Neural progenitor cell (in vitro differentiated cells): Measurements from ENCODE around the gene IFI6. TPM values are rescaled to one million over a fixed set of nuclear protein-coding genes. Genes with fewer than 3 reads are reported as not detected.

ENCODE experiments used
- DNase-seq: peaks from one replicate; pipeline ENCODE4 v3.0.0-alpha.2; 2016; ENCODE audit warnings: low spot score
- H2AFZ ChIP-seq: fragments of 200-600 bp; sonication (generic); replicated peaks from 2 replicates; pipeline ENCODE4 v1.6.1; 2016; ENCODE audit warnings: antibody characterized with exemption
- H3F3A ChIP-seq: fragments of 200-600 bp; sonication (generic); 2 replicates; pipeline ENCODE4 v1.6.1; 2016; ENCODE audit warnings: antibody characterized with exemption, low read depth
- H3K27ac ChIP-seq: fragments of 200-600 bp; sonication (generic); 2 replicates; pipeline ENCODE4 v1.5.1; 2016; ENCODE audit warnings: mild to moderate bottlenecking
- H3K27me3 ChIP-seq: fragments of 200-600 bp; sonication (generic); 2 replicates; pipeline ENCODE4 v1.6.1; 2016; ENCODE audit warnings: mild to moderate bottlenecking, moderate library complexity
- H3K36me3 ChIP-seq: fragments of 200-600 bp; sonication (generic); 2 replicates; pipeline ENCODE4 v1.5.1; 2016
- H3K4me1 ChIP-seq: fragments of 200-600 bp; sonication (generic); 2 replicates; pipeline ENCODE4 v1.6.1; 2016; ENCODE audit warnings: mixed run types
- H3K4me2 ChIP-seq: fragments of 200-600 bp; sonication (generic); 2 replicates; pipeline ENCODE4 v1.6.1; 2016
- H3K4me3 ChIP-seq: fragments of 200-600 bp; sonication (generic); 2 replicates; pipeline ENCODE4 v1.5.1; 2016
- H3K79me2 ChIP-seq: fragments of 200-600 bp; sonication (generic); 2 replicates; pipeline ENCODE4 v1.6.1; 2016; ENCODE audit warnings: low read depth
- H3K9ac ChIP-seq: fragments of 200-600 bp; sonication (generic); 2 replicates; pipeline ENCODE4 v1.6.1; 2016
- H3K9me3 ChIP-seq: fragments of 200-600 bp; sonication (generic); 2 replicates; pipeline ENCODE4 v1.5.1; 2016; ENCODE audit warnings: low read depth
- H4K20me1 ChIP-seq: fragments of 200-600 bp; sonication (generic); 2 replicates; pipeline ENCODE4 v1.6.1; 2016; ENCODE audit warnings: low read depth
- H3K27ac Mint-ChIP-seq: 3 replicates; pipeline ENCODE4 v1.8.0; 2021; ENCODE audit warnings: mixed read lengths
- H3K27me3 Mint-ChIP-seq: 2 replicates; pipeline ENCODE4 v1.8.0; 2022; ENCODE audit warnings: low read depth, mild to moderate bottlenecking, inconsistent platforms, moderate library complexity, mixed read lengths; ENCODE audit not compliant: insufficient read depth
- H3K36me3 Mint-ChIP-seq: 3 replicates; pipeline ENCODE4 v1.8.0; 2021; ENCODE audit warnings: mixed read lengths
- H3K4me1 Mint-ChIP-seq: 3 replicates; pipeline ENCODE4 v1.8.0; 2021; ENCODE audit warnings: mixed read lengths
- H3K4me3 Mint-ChIP-seq: 3 replicates; pipeline ENCODE4 v1.8.0; 2021; ENCODE audit warnings: mild to moderate bottlenecking, moderate library complexity, mixed read lengths
- H3K9me3 Mint-ChIP-seq: 3 replicates; pipeline ENCODE4 v1.8.0; 2020; ENCODE audit warnings: mixed read lengths
- CTCF ChIP-seq: fragments of 200-600 bp; sonication (generic); IDR thresholded peaks from 2 replicates; pipeline ENCODE4 v1.5.1; 2017; ENCODE audit warnings: antibody characterized with exemption, mild to moderate bottlenecking
- EZH2 ChIP-seq: fragments of 200-600 bp; sonication (generic); IDR thresholded peaks from 2 replicates; pipeline ENCODE4 v1.6.1; 2017; ENCODE audit warnings: antibody characterized with exemption, mild to moderate bottlenecking, moderate library complexity
- EZH2phosphoT487 ChIP-seq: fragments of 200-600 bp; sonication (generic); IDR thresholded peaks from 2 replicates; pipeline ENCODE4 v1.6.1; 2017; ENCODE audit warnings: antibody characterized with exemption
- total RNA-seq: library from RNA; depleted of rRNA; stranded (reverse); fragments of >200 nt; gene quantifications from 2 replicates; pipeline ENCODE4 v1.2.3, GENCODE V29; 2015; ENCODE audit warnings: low replicate concordance

Gene IFI6
- total RNA-seq, 1 donor from 2014 or later: 2.4 TPM

GRCh38 chr1:27648602-27649305, 23.2 kb downstream of the IFI6 start:
- Histone ChIP-seq H2AFZ (no peak overlapping the region), H3K36me3 (no peaks in the 10 kb centered on the region), H3K27ac (no peak overlapping the region), H3K4me3 (no peak overlapping the region), H3K4me2 (no peak overlapping the region), H4K20me1 (no peaks in the 10 kb centered on the region), H3K9ac (no peak overlapping the region), H3F3A (peaks cover 14% of the 10 kb centered on the region), H3K9me3 (no peaks in the 10 kb centered on the region), H3K4me1 (peaks cover 19% of the 10 kb centered on the region), H3K79me2 (no peaks in the 10 kb centered on the region), H3K27me3 (no peaks in the 10 kb centered on the region)
- Mint-ChIP-seq H3K4me3 (peak overlapping the region; percentile 42), H3K36me3 (no peaks in the 10 kb centered on the region), H3K4me1 (peaks cover 37% of the 10 kb centered on the region), H3K27ac (no peak overlapping the region), H3K27me3 (peaks cover 12% of the 10 kb centered on the region), H3K9me3 (no peaks in the 10 kb centered on the region)
- TF ChIP-seq EZH2phosphoT487 (no peak), CTCF (no peak), EZH2 (no peak)
- no peak for DNase-seq

DNA sequence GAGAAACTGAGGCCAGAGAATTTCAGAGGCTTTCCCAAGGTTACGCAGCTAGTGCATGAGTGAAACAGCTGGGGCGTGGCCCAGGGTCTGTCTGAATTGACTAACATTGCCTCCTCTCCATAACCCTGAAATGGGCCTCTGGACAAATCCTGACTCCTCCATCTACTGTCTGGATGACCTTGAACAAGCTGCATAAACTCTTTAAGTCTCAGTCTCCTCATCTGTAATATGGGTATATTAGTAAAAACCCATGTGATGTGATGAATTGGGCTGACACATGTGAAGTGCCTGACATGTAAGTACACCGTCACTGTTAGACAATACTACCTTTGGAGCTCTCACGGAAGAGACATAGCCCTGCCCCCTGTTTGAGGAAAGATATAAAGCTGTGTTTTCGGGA, 24.7 kb downstream of the IFI6 start:
- peaks cover 16% of the 10 kb centered on the region for H3K27me3 Mint-ChIP-seq
- Histone ChIP-seq H3K27me3 (no peaks in the 10 kb centered on the region), H3K4me3 (no peak overlapping the region), H2AFZ (no peak overlapping the region), H3K79me2 (no peaks in the 10 kb centered on the region), H3K9ac (no peak overlapping the region), H3K9me3 (no peaks in the 10 kb centered on the region), H3K4me1 (peaks cover 19% of the 10 kb centered on the region), H3K36me3 (no peaks in the 10 kb centered on the region), H4K20me1 (no peaks in the 10 kb centered on the region), H3K27ac (no peak overlapping the region), H3K4me2 (no peak overlapping the region), H3F3A (peaks cover 14% of the 10 kb centered on the region)
- peaks cover 37% of the 10 kb centered on the region for H3K4me1 Mint-ChIP-seq
- no peaks in the 10 kb centered on the region for H3K36me3 Mint-ChIP-seq
- no peak for TF ChIP-seq CTCF
- no peak for TF ChIP-seq EZH2phosphoT487
- no peak for TF ChIP-seq EZH2
- H3K4me3 Mint-ChIP-seq: no peak overlapping the region
- H3K9me3 Mint-ChIP-seq: no peaks in the 10 kb centered on the region
- DNase-seq: no peak
- H3K27ac Mint-ChIP-seq: no peak overlapping the region

DNA sequence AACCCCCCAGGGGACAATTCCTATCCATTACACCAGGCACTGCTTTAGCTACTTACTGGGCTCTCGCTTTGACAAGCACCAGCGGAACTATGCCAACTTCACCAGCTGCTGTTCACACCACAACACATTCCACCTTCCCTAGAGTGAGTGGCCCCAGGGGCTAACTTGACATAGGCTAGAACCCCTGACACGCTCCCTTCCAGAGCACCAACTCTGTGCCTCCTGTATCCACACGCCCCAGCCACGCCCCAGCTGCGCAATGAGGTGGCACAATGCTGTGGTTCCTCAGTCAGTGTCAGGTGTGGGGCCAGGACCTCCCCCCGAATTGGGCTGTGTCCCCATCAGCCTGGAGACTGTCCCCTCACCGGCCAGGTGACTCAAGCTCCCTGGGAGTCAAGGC, 25.3 kb downstream of the IFI6 start:
- Histone ChIP-seq H3F3A (peaks cover 14% of the 10 kb centered on the region), H3K9me3 (no peaks in the 10 kb centered on the region), H3K4me3 (no peak overlapping the region), H3K4me1 (peaks cover 19% of the 10 kb centered on the region), H3K4me2 (no peak overlapping the region), H3K79me2 (no peaks in the 10 kb centered on the region), H3K27ac (no peak overlapping the region), H2AFZ (no peak overlapping the region), H3K9ac (no peak overlapping the region), H3K36me3 (no peaks in the 10 kb centered on the region), H3K27me3 (no peaks in the 10 kb centered on the region), H4K20me1 (no peaks in the 10 kb centered on the region)
- peaks cover 13% of the 10 kb centered on the region for H3K27me3 Mint-ChIP-seq
- no peak overlapping the region for H3K4me3 Mint-ChIP-seq
- no peak overlapping the region for H3K27ac Mint-ChIP-seq
- DNase-seq: no peak
- no peaks in the 10 kb centered on the region for H3K36me3 Mint-ChIP-seq
- TF ChIP-seq EZH2 (no peak), EZH2phosphoT487 (no peak), CTCF (no peak)
- H3K9me3 Mint-ChIP-seq: no peaks in the 10 kb centered on the region
- H3K4me1 Mint-ChIP-seq: peaks cover 33% of the 10 kb centered on the region
